Activated CD4-positive, CD25-positive, alpha-beta regulatory T cell treated with anti-CD3 and anti-CD28 coated beads, Interleukin-2, amount 50 U/mL, for 24 hours (primary cell): ENCODE data around the gene P2RY4.
A peak's percentile ranks its signal among the peaks of the same experiment; 100 is the strongest.
"Not testable (repeated sequence)": the region's sequence is repeated elsewhere in the genome, so short reads cannot be mapped to it uniquely, and the experiment has no call there.

ENCODE experiments used
- ATAC-seq, 2 donors: fragments of 150-1000 bp; cut with Tn5 transposase; one replicate each; pipeline ENCODE4 v1.10.0; 2021; ENCODE audit warnings: mild to moderate bottlenecking in 1 of 2, moderate library complexity in 1 of 2

Gene P2RY4

DNA sequence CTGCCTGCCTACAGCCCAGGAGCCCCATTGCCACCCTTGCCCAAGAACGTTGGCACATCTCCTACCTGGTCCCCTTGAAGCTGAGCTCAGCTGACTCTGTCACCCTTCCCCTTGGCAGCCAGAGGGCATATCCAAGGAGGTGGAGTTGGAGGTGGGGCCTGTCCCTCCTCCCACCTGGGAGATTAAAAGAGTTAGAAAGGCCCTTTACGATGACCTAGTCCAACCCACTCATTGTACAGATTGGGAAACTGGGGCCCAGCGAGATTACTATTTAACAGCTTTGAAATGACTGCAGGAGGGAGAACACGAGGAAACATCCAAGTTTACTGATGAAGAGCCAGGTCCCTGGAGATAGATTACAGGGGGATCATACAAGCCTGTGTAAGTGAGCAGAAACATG lies at the start of gene P2RY4:
P2RY4 (minus strand) TSS at position 101 of the 400 bp plus-strand sequence. CDS start 580 bp downstream, outside the sequence.
- ATAC-seq: no peak

DNA sequence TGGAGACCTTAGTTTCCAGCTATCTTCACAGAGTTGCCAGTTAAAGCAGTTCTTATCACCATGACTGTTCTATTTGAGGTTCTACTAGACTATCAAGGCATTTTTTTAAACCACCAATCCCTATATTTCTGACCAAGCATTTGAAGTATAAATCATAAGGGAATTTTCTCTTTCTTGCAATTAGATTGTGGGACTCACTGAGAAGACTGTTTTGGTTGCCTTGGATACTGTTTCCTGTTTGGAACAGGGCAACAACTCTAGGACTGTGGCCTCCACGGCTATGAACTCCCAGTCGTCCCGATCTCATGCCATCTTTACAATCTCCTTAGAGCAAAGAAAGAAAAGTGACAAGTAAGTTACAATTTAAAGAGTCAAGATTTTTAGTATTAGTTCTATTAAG lies 41.7 kb upstream of the P2RY4 start:
- no peak for ATAC-seq

DNA sequence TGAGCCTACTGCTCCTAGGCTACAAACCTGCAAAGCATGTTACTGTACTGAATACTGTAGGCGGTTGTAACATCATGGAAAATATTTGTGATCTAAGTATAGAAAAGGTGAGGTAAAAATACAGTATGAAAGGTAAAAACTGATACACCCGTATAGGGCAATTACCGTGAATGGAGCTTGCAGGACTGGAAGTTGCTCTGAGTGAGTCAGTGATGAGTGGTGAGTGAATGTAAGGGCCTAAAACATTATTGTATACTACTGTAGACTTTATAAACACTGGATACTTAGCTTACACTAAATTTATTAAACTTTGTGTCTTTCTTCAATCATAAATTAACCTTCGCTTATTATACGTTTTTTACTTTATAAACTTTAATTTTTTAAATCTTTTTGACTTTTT lies 33.6 kb upstream of the P2RY4 start:
- ATAC-seq: no peak

DNA sequence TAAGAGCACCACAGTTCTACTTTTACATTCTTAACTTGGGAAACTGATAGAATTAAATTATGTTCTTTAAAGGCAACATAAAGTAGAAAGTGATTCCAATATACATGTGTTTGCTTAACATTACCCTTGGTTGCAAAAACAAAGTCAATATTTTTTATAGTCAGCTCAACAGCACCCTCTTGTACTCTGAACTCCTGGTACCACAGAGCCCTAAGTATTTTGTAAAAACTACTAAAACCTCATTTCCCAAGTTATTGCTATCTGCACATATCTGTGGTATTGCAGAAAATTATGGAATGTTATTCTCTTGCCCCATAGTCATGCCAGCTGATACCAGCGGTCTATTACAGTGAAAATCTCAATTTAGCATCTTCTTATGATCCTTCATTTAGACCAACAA lies 32.8 kb upstream of the P2RY4 start:
- no peak for ATAC-seq

DNA sequence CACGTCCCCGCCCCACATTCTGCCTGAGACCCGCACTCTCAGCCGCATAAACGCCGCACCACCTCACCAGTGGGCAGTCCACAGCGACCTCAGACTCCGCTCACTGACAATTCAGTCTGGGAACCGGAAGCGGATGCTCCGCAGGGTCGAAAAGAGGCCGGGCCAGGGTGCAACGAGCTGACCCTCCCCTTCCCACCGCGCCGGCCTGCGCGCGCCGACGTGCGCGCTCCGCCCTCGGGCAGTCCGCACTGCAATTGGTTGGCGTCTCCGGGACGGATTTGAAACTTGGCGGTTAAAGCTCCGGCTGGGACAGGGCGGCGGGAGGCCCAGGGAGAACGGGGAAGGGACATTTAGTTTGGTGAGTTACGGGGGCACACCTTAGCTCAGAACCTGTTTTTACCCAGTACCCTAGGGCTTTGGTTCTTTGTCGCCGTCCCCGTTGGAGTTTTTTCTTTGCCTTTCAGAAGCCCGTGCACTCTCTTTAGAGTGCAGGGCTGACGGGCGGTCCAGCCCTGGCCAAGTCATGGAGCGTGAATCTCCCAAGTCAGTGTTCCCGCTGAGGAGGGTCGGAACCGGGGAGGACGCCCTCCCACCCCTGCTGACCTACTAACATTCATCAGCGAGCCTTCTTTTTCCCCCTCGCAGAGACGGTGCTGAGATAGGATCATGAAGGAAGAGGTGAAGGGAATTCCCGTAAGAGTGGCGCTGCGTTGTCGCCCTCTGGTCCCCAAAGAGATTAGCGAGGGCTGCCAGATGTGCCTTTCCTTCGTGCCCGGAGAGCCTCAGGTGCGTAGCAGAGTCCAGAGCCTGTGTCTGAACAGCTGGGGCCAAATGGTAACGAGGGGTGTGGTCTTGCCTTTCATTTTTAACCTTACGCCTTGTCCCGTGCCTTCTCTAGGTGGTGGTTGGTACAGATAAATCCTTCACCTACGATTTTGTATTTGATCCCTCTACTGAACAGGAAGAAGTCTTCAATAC lies 30.1 kb upstream of the P2RY4 start, which contains the start of the genes KIF4A and PDZD11:
KIF4A (plus strand) TSS at position 312 of the 978 bp plus-strand sequence; CDS start at position 667, 355 bp downstream.
PDZD11 (minus strand) TSS at position 135 of the 978 bp plus-strand sequence. CDS start 586 bp downstream, outside the sequence.
- peak; percentile 99 to 100 for ATAC-seq

DNA sequence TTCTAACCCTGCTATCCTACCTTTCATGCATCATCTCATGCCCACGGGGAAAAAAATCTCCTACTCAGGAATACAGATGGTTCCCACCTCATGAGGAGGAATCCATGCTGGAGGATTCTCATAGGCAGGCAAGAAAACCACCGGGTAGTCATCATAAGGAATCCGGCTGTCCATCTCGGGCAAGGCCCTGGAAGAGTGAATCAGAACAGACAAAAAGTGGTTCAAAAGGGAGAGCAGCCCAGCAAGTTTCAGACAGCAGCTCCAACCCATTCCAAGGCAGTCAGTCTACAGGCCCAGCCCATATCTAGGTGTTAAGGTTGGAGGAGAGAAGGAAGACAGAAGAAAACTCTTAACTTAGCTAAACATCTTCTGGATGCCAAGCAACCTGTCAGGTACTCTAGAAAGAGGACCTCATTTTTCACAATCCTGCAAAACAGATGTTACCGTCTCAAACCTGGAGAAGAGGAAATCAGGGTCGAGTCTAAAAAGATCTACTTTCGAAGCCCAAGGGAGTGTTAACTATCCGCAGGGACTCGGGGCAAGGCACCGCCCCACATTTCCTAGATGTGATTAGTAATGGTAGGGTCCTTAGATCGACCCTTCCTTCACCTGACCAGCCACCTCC lies 29.3 kb upstream of the P2RY4 start:
- ATAC-seq: no peak

DNA sequence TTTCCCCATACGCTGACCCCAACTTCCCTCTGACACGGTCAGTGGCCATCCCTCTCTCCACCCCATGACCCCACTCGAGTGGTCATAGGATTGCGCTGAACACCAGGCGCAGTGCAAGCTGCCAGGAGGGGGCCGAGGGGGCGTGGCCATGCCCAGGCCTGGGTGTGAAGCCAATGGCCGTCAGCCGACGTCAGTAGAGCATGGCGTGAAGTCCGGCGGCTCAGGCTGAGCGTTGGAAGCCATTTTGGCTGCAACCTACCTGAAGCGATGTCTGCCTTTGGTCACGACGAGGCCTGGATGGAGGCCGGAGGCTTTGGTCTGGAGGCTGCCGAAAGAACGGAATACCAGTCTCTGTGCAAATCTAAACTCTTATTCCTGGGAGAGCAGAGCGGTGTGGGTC lies 21.9 kb upstream of the P2RY4 start, which contains the start of gene RAB41:
RAB41 (plus strand) TSS at position 222 of the 400 bp plus-strand sequence; CDS start at position 268, 46 bp downstream.
- no peak for ATAC-seq

DNA sequence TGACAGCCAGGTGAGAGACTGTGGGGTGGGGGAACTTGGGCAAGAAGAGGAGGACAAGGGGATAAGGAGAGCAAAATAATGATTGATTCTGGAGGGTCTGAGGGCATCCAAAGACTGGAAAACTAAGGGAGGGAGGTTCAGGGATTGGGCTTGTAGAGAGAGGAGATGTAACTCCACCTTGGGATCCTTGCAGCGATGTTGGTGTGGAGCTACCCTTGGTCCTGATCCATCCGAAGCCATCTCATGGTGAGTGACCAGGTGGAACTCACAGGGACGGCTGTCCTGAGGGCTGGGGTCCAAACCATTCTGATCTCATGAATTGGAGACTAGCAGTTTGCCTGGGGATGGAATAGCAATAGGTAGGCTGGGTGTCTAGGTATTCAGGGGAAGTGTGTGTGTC lies 20.6 kb upstream of the P2RY4 start:
- no peak for ATAC-seq

DNA sequence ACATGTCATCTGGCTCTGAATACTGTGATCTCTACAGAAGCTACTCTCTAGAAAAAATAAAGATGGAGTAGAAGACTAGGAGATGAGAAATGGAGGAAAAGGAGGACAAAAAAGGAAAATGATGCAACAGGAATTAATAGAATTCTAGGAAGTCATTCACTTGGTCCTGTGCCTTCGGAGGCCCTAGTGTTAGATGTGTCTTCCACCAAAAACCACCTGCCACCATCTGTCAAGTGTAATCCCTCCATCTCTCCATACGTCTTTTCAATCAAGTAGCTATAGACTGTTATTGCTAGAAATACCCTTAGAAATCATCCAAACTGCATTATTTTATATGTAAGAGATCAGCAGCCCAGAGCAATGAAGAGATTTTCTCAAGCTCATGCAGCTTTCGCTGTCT lies 19.1 kb upstream of the P2RY4 start:
- no peak for ATAC-seq

DNA sequence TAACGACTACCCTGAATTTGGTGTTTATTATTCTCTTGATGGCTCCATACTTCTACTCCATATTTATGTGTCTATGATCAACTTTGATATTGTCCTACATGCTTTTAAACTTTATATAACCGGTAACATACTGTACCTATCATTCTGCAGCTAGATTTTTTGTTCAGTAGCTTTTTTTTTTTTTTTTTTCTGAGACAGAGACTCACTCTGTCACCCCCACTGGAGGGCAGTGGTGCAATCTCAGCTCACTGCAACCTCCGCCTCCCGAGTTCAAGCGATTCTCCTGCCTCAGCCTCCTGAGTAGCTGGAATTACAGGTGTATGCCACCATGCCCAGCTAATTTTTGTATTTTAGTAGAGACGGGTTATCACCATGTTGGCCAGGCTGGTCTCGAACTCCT lies 14.0 kb upstream of the P2RY4 start:
- not testable (repeated sequence) for ATAC-seq

DNA sequence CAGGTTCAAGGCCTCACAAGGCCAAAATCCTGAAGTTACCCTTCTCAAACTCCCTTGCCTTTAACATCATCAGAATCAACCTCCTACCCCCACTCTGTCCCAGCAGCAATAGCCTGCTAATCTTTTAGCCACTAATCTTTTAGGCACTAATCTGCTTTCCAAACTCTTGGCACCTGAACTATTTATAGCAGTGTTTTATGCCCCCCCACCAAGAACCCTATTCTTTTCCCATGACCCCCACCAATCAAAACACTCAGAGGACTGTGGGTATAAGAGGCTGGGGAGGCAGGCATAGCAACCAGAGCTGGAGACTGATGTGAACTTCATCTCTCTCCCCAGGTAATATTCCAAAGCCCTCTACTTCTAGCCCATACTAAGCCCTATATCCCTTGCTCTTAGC lies 8.0 kb upstream of the P2RY4 start, which contains the start of gene ARR3:
ARR3 (plus strand) TSS at position 301 of the 400 bp plus-strand sequence. CDS start 1,052 bp downstream, outside the sequence.
- ATAC-seq: no peak

DNA sequence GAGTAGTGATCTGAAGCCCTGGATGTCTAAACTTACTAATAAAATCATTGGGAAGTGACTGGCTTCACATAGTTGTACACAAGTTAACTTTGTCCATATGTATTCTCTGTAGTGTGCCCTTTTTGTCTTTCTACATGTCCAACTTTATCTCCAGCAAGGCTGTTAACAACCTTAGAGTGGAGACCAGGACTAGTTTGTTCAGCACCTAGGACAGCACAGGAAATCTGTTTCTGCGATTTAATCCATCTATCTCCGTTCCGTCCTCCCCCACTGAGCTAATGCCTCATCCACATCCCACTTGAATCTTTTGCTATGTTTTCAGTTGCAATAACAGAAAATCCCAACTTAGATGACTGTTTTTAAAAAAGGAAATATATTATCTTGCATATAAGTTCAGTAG lies 4.8 kb upstream of the P2RY4 start:
- ATAC-seq: no peak

DNA sequence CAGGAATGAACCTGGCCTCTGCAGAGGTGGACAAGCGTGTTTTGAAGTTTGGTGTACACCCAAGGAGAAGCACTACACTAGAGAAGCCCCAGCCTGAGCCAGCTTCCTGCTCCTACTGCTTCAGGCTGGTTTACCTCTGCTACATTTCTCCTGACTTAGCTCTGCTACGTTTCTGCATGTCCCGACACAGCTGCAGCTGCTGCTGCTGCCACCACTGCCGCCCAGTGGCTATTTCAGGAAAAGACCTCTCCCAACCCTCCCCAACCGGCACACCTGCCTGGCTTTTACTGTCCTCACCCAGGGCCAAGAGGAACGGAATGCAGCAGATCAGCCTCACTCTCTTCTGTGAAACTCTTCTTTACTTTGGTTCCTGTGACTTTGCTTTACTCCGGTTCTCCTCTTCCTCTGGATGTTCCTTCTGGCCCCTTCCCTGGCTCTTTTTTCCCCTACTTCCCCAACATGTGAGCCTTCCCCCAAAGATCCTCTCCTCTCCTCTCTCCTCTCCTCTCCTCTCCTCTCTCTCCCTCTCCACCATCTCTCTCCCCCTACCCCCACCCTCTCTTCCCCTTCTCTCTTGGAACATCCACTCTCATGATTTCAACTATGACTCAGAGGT lies 3.1 kb upstream of the P2RY4 start:
- ATAC-seq: no peak

DNA sequence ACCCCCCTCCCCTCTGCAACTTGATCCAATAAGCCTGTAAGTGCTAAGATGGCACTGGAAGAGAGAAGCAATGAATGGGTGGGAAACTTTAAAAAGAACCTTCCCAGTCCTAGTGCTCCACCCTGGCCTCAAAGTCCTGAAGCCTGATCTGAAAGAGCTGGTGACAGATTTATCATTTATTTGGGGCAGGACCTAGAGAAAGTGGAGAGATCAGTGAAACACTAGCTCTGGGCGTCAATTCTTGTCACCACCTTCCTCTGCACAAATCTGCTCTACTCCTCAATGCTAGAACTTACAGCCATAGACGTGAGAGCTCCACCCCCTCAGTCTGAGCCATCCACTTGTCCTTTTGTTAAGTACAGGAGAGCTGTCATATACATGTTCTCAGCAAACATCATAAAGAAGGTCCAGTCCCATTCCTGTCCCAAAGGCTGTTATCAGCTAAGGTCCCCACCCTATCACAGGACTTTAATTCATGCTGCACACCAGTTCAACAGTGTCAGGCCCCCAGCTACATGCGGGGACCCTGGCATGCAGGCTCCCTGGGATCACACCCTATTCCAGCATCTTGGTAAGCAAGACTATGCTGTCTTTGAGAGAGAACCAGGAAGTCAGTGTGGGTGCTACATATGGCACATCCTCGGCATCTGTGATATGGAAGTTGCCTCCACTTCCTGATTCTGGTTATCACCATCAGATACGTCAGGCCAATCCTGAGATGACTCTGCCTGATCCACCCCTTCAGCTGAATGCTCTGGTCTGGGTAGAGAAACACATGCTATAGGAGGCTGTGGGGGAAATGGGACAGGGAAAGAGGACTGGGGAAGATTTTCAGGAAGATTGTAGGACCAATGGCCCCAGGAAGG lies 2.3 kb downstream of the P2RY4 start:
- ATAC-seq: no peak

DNA sequence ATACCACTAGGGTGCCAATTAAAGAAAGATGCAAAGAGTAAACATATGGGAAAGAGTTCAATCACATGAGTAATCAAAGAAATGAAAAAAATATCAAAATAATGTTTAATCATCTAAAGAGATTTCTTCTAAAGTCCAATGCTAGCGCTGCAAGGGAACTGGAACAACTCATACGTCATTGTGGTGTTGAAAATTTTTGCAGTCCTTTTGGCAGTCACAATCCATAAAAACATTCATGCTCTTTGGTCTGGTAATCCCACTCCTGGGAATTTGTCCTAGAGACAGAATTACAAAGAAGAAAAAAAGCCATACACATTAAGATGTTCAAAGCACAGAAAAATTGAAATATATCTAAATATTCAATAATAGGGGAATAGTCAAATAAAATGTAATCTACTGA lies 4.6 kb downstream of the P2RY4 start:
- no peak for ATAC-seq

DNA sequence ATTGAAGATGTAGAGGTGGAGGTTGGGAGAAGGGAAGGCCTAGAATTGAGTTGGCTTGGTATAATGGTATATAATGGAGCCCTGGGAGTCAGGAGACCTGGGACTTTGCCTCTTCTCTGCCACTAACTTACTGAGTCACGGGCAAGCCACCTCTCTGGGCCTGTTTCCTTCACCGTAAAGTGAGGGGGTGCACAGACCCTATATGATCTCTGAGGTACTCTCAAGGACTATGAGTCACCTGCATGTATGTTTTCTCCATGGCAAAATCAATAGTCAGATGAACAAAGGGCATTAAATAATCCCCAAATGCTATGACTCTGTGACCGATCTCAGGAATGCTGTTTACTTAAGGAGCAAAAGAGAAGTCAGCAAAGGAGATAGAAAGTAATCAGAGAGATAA lies 5.1 kb downstream of the P2RY4 start:
- no peak for ATAC-seq

DNA sequence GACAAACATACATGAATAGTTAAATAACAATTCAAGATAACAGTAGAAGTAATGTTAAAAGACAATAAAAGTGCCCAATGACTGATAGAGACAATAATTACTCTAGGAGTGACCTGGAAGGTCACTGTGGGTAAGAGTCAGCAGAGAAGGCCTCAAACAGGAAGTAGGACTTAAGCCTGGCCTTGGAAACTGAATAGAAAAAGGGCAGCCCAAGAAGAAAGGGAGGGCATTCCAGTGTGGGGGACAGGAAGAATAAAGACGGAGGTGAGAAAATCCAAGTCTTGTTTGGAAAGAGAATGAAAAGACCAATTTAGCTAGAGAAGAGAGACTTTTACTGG lies 6.0 kb downstream of the P2RY4 start:
- ATAC-seq: peak in 1 of 2 donors; percentile 17

DNA sequence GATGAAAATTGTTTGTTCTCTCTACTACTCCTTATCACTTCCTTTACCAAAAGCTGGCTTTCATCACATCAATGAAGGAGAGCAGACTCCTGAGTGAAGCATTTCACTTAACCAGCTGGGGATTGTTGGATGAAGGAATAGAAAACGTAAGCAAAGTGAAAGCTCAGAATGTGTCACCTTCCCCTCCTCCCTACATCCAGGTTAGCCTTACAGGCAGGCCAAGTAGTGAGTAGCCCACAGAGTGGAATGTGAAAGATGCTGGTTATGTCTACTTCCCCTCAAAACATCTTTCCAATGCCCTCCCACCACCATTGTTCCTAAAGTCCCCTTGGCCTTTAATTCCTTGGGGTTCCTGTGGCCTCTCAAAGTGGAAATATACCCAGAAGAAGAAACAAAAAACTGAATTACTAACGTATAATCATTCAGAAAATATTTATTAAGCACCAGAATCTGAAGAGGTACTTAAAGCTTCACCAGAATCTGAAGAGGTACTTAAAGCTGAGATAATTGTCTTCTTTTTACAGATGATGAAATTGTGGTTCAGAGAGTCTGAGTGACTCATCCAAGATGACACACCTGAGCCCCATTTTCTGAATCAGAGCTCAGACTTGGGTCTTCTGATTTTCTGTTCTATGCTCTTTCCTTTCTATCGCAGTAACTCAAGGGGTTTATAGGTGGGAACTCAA lies 6.5 kb downstream of the P2RY4 start:
- peak; percentile 70 to 79 for ATAC-seq

DNA sequence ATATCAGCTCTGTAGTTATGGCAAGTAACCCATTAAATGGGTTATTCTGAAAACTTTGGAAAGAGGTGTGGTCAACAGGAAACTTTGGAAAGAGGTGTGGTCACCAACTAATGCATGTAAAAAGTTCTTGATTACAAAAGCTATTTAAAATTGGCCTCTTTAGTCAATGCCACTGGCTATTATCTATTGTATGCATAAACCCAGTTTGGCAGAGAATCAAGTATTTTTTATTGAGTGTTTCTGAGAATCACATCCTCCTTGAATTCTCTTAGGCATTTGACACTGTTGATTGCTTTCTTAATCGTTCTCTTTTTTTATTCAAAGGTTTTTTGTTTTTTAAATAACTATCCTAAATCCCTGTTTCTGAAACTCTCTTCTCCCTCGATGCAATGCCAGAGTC lies 7.5 kb downstream of the P2RY4 start:
- ATAC-seq: no peak

DNA sequence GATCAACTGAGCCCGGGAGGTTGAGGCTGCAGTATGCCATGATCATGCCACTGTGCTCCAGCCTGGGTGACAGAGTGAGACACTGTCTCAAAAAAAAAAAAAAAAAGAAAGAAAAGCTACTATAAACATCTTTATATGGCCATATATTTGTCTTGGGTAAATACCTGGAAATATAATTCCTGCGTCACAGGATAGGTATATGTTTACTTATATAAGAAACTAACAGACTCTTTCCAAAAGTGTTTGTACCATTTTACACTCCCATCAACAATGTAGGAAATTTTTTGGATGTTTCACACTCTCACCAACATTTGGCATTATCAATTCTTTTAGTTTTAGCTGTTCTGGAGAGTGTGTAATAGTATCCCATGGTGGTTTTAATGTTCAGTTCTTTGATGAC lies 12.8 kb downstream of the P2RY4 start:
- ATAC-seq: no peak

DNA sequence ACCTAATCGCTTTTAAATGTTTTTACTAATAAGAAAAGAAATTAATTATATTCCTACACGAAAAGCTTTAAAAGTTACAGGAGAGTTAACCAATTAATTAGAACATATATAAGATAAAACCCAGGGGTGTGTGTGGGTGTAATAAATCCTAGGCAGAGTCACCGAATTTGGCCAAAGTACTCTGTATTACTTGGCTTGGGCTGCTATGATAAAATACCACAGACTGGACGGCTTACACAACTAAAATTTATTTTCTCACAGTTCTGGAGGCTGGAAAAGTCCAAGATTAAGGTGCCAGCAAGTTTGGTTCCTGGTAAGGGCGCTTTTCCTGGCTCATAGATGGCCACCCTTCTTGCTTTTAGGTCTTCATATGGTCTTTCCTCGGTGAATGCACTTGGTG lies 15.1 kb downstream of the P2RY4 start:
- no peak for ATAC-seq

DNA sequence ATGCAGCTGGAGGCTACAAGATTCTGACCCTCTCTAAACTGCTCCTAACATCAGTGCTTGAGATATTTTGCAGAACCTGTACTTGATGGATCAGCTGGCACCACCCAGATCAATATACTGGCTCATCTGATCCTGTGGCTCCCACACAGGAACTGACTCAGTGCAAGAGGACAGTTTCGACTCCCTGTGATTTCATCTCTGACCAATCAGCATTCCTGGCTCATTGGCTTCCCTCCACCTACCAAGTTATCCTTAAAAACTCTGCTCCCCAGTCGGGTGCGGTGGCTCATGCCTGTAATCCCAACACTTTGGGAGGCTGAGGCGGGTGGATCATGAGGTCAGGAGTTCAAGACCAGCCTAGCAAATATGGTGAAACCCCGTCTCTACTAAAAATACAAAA lies 16.4 kb downstream of the P2RY4 start:
- ATAC-seq: not testable (repeated sequence)
